HK-2 (cell line): ENCODE measurements around the gene ANKMY1.

ENCODE experiments used
- DNase-seq: peaks from one replicate; pipeline ENCODE4 v3.0.0-alpha.2; 2018; ENCODE audit not compliant: unreplicated experiment

The ANKMY1 gene, protein sequence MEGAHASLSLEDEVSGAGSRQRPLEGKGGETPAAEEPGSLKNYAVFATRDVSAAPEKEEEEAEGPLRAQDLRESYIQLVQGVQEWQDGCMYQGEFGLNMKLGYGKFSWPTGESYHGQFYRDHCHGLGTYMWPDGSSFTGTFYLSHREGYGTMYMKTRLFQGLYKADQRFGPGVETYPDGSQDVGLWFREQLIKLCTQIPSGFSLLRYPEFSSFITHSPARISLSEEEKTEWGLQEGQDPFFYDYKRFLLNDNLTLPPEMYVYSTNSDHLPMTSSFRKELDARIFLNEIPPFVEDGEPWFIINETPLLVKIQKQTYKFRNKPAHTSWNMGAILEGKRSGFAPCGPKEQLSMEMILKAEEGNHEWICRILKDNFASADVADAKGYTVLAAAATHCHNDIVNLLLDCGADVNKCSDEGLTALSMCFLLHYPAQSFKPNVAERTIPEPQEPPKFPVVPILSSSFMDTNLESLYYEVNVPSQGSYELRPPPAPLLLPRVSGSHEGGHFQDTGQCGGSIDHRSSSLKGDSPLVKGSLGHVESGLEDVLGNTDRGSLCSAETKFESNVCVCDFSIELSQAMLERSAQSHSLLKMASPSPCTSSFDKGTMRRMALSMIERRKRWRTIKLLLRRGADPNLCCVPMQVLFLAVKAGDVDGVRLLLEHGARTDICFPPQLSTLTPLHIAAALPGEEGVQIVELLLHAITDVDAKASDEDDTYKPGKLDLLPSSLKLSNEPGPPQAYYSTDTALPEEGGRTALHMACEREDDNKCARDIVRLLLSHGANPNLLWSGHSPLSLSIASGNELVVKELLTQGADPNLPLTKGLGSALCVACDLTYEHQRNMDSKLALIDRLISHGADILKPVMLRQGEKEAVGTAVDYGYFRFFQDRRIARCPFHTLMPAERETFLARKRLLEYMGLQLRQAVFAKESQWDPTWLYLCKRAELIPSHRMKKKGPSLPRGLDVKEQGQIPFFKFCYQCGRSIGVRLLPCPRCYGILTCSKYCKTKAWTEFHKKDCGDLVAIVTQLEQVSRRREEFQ

DNA sequence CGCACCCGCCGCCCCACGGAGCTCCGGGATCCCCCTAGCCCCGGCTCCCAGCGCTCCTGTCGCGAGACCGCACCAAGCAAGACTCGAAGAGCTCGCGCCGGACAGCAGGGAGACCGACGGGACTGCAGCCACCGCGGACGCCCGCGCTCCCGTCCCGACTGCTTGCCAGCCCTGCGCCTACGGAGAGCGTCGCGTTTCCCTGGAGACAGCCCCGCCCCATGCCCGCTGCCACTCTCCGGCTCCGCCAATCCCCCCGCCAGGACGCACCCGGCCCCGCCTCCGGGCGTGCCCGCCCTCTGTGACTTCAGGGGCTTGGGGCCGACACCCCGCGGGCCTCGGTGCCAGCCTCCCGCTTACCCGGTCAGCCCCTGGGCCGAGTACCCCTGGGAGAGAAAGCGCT is at the start of gene ANKMY1:
Gene ANKMY1, minus strand, starts transcription at position 181 of the 400 bp plus-strand sequence. CDS start 653 bp downstream, outside the sequence.
- no peak for DNase-seq

DNA sequence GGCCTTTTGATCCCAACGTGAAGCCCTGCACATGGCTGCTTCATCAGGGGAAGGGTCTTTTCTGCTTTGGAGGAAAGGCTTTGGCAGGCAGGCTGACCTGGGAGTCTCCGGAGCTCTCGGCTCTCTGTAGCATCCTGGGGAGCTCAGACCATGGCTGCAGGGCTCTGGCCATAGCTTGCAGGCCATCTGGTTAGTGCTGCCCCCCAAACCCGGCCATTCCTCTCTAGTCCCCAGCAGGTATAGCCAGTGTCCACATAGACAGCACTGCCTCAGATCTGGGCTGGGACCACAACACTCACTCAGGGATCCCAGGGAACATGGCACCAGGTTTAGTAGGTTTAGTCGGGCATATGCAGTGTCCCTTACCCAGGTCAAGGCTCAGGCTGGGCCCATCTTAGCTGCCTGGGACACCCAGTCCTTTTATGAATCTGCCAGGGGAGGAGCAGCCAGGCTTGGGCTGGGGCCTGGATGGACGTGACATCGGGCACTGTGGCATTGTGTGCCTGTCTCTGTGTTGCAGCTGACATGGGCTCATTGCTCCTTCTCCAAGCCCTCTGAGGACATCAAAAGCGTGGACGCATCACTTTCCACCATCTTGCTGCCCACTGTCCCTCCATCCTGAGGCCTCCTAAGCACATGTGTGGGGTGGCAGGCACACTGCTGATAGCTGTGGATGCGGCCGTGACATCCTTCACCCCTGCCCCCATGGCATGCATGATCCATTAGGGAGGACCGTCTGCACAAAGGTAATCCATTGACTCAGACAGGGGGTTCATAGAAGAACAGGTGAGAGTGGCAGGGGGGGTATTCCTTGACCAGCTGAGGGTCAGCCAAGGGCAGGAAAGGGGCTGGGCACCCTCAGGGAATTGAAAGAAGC is 48.3 kb upstream of the ANKMY1 start:
- no peak for DNase-seq

DNA sequence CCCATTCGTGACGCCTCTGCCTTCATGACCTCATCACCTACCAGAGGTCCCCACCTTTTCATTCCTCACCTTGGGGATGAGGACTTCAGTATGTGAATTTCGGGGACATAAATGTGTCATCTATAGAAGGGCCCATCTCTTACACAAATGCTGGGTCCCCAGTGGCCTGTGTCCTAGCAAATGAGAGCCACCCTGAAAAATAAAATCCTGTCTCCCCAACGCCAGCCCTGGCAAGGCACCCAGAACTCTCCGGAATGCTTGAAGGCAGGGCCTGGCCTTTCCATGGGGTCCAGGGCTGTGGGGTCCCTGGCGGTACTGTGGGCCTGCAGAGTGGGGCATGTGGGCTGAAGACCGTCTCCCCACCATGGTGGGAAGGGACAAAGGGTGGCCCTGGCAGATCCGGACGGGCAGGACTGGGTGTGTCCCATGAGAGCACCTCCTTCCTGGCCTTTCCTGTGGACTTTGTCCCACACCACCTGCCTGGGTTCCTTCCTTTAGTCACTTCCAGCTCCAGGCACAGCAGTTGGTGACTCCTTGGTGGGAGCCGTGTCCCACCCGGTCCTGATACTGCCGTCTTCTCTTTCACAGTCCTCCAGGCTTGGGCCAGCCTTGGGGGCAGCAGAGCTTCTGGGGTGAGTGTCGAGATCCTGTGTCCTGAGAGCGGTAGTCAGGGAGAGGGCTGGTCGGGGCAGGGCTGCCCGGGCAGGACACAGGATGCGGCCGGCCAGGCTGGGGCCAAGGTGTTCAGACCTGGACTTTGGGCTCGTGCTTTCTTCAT is 47.3 kb upstream of the ANKMY1 start:
- no peak for DNase-seq

DNA sequence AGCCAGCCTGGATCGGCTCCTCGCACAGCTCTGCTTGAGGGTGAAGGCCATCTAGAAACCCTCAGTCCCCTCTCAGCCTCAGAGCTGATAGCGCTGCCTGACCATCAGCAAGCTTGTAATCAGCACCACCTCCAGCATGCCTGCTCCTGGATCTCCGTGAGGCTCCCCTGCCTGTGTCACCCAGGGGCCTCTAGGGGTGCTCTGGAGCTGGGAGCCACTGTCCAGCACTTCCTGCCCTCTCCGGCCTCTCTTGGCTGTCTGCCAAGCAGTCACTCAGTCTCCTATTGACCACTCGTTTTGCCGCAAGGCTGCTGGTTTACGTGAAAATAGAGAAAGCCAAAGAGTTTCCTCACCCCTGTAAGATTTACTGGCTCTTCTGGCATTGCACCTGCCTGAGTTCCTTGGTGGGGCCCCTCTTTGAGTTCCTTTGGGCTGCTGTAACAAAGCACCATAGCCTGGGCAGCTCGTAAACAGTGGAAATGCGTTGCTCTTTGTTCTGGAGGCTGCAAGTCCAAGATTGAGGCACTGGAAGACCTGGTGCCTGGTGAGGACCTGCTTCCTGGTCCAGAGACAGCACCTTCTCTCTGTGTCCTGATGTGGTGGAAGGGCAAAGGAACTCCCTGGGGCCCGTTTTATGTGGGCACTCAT is 46.6 kb upstream of the ANKMY1 start:
- peak; percentile 86 for DNase-seq

DNA sequence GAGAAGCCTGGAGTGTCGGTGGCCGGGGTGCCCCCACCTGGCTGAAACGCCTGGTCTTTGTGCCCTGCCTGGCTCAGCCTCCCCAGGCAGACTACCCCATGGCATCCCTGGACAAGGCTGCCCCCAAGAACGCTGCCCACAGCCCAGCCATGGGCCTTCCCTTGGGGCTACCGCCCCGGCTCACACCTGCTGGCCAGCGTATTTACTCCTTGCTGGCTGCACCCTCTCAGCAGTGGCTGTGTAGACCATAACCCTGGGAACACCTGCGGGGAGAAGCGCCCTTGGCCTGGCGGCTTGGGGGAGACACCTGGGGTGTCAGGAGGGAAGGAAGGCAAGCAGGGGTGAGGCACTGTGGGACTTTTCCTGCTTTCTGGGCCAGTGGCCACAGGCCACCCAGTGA is 46.1 kb upstream of the ANKMY1 start:
- no peak for DNase-seq

DNA sequence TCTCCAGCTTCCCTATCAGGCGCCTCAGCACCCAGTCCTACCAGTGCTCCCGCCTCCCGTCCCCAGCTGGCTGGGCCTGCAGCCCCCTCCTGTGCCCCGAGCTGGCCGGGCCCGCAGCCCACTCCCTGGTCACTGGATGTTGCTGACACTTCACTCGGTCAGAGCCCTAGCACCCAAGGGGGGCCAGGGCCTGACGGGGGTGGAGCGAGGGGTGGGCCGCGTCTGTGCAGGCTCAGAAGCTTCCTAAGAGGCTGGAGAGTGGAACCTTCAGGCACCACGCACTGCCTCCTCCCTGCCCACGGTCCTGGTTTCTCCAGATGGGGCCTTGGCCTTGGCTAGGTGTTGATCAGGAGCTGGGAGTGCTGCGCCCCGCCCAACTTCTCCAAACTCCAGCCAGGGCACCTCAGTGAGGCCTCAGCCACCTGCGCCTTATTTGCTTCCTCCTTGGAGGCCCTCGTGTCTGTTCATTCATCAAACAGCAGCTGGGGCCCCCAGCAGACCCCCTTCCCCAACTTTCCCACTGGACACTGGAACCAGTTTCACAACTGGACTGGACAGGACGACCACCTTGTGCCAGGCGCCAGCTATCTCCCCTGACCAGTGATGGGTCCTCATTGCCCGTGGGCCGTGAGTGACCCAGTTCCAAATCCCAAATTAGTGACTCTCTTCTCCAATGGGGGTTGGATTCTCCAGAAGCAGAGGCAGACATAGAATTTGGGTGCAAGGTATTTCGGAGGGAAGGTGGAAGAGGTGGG is 45.5 kb upstream of the ANKMY1 start:
- DNase-seq: no peak

DNA sequence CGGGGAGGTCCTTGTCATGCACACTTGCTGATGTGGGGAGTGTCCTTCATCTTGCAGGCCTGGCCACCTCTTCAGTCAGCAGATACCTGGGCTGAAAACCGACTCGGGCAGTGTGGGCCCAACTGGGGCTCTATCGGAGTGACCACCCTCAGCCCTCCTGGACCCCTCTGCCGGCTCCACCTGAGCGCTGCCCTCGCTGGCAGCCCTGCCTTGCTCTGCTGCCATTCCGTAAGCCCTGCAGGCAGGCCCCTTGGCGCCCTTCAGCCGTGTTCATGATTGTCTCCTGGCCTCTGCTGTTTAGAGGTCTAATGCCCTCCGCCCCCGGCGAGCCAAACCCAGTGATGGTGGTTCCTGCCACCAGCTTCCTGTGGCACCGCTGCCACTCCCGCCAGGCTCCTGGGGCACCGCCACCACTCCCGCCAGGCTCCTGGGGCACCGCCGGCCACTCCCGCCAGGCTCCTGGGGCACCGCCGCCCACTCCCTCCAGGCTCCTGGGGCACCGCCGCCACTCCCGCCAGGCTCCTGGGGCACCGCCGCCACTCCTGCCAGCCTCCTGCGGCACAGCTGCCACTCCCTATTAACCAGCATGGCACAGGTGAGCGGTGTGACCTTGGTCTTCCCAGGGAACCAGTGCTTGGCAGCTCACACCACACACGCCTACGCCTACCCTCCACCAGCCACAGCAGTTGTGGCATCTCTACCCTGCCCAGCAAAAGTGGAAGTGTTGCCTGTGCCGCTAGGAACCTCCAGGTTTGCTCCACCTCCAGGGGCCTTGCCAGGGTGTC is 44.7 kb upstream of the ANKMY1 start:
- no peak for DNase-seq

DNA sequence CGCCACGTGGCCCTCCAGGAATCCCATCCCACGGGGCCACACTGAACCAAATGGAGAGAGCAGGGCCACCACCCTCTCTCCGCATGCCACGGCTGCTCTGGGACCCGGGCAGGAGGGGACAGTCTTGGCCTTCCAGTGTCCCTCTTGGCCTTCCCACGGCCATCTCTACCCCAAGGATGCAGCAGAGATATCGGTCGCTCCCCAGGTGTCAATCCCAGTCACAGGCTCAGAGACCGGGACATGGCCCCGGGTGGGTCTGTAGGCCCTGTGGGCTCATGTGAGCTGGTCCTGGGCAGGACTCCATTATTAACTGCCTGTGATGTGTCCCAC is 44.0 kb upstream of the ANKMY1 start:
- DNase-seq: no peak

DNA sequence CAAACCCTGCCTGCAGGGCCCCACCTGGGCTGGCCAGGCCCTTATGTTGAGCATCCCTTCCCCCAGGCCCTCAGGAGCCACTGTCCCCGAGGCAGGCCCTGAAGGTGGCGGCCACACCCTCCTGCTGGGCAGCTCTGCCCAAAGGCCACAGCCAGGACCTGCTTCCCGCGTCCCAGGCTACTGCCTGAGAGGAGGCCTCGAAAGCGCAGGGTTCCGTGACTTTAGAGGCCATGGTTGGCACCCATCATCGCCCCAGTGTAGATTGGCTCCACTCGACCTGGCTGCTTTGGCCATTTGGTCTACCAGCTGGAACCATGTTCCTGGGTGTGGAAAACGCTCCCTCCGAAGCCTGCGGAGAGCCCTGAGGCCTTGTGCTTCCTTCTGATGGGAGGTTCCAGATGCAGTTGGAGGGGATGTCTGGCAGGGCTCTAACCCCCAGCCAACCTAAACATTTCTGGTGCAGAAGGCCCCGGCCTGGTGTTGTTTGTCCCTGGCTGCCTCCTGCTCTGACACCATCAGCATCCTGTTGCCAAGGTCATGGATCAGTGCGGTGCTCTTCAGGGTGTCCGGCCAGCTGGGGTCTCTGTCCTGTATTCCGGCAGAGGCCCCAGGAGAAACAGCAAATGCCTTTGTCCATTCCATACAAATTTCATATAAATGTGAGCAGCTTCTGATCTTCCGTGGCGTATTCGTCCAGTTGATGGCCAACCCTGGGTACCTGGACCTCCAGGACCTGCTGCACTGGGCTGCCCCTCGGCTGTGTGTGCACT is 43.5 kb upstream of the ANKMY1 start:
- DNase-seq: no peak

DNA sequence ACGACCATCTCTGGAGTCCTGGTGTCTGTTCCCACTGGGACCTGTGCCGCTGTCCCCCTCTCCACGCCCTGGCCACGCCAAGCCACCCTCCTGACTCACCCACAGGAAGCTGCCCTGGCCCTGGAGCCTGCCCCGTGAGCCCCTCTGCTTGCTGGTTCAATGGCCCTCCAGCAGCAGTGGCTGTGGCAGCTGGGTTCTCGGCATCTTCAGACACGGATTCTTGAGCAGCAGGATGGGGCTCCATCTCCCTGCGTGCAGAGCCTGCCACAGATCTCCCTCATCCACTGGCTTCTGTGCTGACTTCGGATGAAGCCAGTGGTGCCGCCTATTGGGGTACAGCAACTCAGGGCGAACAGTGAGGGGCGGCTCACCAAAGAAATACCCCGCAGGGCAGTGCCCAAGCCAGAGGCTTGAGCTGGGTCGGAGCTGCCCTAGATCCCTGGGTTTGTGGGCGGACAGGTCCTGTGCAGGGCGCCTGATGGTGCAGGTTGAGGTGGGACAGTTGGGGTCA is 42.7 kb upstream of the ANKMY1 start:
- DNase-seq: no peak

DNA sequence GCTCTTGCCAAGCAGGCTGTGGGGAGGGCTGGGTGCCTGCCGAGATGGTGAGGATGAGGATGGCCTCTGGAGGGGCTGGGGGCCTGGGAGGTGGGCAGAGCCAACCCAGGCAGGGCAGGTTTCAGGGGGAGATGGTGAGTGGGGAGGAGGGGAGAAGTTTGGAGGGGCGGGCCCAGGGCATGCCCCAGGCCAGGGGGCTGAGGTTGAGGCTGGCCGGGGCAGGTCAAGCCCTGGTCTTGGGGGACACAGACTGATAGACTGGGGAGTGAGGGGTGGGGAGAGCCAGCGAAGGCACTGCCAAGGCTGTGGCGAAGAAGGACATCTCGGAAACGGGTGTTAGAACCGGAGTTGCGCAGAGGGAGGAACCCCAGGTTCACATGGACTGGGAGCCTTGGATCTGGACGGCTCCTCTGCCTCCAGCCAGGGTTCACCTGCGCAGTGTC is 41.4 kb upstream of the ANKMY1 start:
- no peak for DNase-seq

DNA sequence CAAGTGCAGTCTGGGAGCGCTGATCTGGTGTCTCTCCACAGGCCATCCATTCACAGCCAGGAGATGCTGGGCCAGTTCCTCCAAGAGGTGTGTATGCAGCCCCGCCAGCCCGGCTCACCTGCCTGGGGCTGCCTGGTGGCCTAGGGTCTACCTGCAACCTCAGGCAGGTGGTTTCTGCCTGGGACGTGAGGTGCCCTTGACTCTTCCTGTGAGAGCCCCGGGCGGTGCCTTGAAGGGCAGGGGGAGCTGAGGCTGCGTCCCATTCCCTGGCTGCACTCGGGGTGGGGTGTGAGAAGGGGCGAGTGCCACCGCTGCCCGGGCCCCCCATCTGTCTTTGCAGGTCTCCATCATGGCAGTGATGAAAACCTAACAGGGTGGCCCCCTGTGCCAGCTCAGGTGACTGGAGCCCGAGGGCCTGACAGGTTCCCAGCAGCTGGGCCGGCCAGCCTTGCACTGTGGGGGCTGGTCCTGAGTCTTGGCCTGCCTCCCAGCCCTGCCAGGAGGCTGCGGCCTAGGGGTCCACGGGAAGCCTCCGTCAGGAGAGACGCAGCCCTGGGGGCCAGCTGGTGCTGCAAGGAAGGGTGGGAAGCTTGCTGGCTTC is 40.6 kb upstream of the ANKMY1 start:
- no peak for DNase-seq

DNA sequence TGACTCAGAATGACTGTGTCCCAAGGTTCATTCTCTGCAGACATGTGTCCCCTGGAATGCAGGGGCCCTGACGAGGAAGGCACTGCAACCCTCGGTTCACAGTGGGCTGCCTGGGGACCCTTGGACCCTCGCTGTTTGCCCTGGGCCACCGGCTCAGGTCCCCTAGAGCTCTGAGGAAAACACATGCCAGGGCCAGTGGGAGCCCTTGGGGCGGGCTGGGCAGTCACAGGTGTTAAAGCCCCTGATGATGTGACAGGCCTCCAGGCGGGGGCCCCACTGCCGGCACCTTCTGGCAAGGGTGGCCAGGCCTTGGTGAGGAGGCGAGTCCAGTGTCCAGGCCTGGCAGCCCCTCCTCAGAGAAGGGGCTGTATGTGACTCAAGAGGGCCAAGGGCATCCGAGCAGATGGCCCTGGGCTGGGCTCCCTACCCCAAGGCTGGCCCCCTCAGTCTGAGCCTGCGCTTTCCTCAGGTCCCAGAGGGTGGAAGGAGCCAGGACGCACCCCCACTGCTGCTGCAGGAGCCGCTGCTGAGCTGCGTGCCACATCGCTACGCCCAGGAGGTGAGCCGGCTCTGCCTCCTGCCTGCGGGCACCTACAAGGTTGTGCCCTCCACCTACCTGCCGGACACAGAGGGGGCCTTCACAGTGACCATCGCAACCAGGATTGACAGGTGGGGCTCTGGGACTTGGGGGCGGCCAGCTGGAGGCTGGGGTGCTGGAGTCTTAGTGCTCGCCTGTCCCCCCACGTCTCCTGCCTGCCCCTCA is 39.8 kb upstream of the ANKMY1 start:
- no peak for DNase-seq

DNA sequence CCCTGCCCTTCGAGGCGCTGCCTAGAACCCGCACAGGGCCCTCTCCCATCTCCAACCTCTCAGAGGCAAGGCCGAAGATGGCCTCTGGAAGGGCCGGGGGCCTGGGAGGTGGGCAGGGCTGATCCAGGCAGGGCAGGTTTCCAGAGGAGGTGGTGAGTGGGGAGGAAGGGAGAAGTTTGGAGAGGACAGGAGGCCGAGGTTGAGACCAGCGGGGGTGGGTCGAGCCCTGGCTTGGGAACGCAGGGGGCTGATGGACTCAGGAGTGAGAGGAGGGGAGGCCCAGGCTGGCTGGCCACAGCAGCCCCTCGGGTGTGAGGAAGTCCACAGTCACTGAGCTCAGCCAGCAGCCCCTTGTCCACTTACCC is 39.2 kb upstream of the ANKMY1 start:
- DNase-seq: no peak

DNA sequence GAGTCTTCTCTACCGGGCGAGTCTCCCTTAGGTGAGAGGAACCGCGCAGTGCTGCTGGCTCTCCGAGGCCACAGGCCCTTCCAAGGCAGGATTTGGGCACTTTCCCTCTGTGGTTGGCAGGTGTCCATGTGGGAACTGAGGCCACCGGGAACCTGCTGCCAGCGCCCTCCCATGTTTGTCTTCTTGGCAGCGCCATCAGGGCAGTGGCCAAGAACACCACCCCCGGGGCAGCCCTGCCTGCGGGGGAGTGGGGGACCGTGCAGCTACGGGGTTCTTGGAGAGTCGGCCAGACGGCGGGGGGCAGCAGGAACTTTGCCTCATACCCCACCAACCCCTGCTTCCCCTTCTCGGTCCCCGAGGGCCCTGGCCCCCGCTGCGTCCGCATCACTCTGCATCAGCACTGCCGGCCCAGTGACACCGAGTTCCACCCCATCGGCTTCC is 38.7 kb upstream of the ANKMY1 start:
- DNase-seq: no peak

DNA sequence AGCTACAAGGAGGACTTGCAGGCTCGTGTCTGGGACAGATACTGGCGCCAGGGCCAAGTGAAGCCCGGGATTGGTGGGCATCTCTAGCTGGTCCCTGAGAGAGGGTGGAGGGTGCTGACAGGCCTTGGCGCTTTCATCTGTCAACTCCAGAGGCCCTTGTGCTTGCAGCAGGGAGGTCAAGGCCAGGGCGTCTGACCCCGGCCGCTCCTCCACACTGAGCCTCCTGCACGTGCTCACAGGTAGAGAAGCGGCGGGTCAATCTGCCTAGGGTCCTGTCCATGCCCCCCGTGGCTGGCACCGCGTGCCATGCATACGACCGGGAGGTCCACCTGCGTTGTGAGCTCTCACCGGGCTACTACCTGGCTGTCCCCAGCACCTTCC is 38.3 kb upstream of the ANKMY1 start:
- DNase-seq: no peak
